Measurements from ENCODE around the gene BRSK1. TPM values are rescaled to one million over a fixed set of nuclear protein-coding genes. Genes with fewer than 3 reads are reported as not detected.

BRSK1 gene
- total and polyA plus RNA-seq, 10 of the 15 experiments (the other 5 are each of a cell fraction or from before 2014, with no cell fraction given) = 0.03 to 0.76 (median 0.25) TPM; not detected in 4

GRCh38 chr19:55314396-55314795 lies 30.6 kb downstream of the BRSK1 start (continued):
- TF ChIP-seq, protein P1, sequence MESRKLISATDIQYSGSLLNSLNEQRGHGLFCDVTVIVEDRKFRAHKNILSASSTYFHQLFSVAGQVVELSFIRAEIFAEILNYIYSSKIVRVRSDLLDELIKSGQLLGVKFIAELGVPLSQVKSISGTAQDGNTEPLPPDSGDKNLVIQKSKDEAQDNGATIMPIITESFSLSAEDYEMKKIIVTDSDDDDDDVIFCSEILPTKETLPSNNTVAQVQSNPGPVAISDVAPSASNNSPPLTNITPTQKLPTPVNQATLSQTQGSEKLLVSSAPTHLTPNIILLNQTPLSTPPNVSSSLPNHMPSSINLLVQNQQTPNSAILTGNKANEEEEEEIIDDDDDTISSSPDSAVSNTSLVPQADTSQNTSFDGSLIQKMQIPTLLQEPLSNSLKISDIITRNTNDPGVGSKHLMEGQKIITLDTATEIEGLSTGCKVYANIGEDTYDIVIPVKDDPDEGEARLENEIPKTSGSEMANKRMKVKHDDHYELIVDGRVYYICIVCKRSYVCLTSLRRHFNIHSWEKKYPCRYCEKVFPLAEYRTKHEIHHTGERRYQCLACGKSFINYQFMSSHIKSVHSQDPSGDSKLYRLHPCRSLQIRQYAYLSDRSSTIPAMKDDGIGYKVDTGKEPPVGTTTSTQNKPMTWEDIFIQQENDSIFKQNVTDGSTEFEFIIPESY (IDR thresholded peaks at IDR 0.05) = no peak
- TF ChIP-seq, protein P2, sequence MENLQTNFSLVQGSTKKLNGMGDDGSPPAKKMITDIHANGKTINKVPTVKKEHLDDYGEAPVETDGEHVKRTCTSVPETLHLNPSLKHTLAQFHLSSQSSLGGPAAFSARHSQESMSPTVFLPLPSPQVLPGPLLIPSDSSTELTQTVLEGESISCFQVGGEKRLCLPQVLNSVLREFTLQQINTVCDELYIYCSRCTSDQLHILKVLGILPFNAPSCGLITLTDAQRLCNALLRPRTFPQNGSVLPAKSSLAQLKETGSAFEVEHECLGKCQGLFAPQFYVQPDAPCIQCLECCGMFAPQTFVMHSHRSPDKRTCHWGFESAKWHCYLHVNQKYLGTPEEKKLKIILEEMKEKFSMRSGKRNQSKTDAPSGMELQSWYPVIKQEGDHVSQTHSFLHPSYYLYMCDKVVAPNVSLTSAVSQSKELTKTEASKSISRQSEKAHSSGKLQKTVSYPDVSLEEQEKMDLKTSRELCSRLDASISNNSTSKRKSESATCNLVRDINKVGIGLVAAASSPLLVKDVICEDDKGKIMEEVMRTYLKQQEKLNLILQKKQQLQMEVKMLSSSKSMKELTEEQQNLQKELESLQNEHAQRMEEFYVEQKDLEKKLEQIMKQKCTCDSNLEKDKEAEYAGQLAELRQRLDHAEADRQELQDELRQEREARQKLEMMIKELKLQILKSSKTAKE (IDR thresholded peaks at IDR 0.05; ENCODE audit: low read depth, poor library complexity, severe bottlenecking) = no peak
- TF ChIP-seq USF1 (IDR thresholded peaks at IDR 0.05; ENCODE audit: borderline replicate concordance, extremely low read length, insufficient read depth, low read depth, low read length) (no peak), MEF2B (IDR thresholded peaks at IDR 0.05; ENCODE audit: partially characterized antibody, poor library complexity, severe bottlenecking) (no peak), MYC (IDR thresholded peaks at IDR 0.05; ENCODE audit: insufficient read depth, insufficient read length, insufficient replicate concordance, low read length, severe bottlenecking) (no peak)

GRCh38 chr19:55315956-55316525 lies 32.2 kb downstream of the BRSK1 start:
- Histone ChIP-seq H4K20me1 (ENCODE audit: control insufficient read depth, insufficient read depth) (no peaks in the 10 kb centered on the region), H3K4me1 (ENCODE audit: control insufficient read depth, insufficient read depth, low read length) (no peaks in the 10 kb centered on the region), H3K27me3 (replicated peaks in 1 of 2; ENCODE audit: control insufficient read depth in 2 of 2, insufficient read depth in 2 of 2, low read length in 1 of 2) (no peaks in the 10 kb centered on the region), H3K27ac (ENCODE audit: control insufficient read depth, insufficient read depth) (no peak overlapping the region), H3K4me3 (no peak overlapping the region), H3K79me2 (ENCODE audit: control insufficient read depth, insufficient read depth, low read length) (no peaks in the 10 kb centered on the region), H3K9me3 (replicated peaks; ENCODE audit: control insufficient read depth, insufficient read depth, low read length) (no peaks in the 10 kb centered on the region), H3K36me3 (ENCODE audit: control insufficient read depth in 2 of 2, insufficient read depth in 2 of 2, low read length in 1 of 2) (no peaks in the 10 kb centered on the region), H3K4me2 (ENCODE audit: control insufficient read depth, insufficient read depth) (no peak overlapping the region), H3K9ac (ENCODE audit: control insufficient read depth, insufficient read depth, low read length) (no peak overlapping the region), H2AFZ (ENCODE audit: control insufficient read depth, low read depth, low read length) (no peak overlapping the region)
- intact Hi-C loops (cut with micrococcal nuclease; ENCODE audit: unreplicated experiment) = no loop called here
- ATAC-seq (no peak), FAIRE-seq (no peak), DNase-seq (ENCODE audit: low read depth, low spot score) (no peak)
- in situ Hi-C loops (cut with MboI) = no loop called here
- SMC1A ChIA-PET (ENCODE audit: uncharacterized antibody, unreplicated experiment) = no interaction called here
- BruUV-seq (replicated peaks) = no TSS peak
- POLR2A ChIA-PET = no interaction called here
- CTCF ChIA-PET = interaction anchor here (1.1 kb wide), 1 partner anchor 15 kb away, joined by 5 read pairs; no protein-coding TSS in a partner anchor
- RAD21 ChIA-PET (ENCODE audit: unreplicated experiment) = no interaction called here
- WGBS (ENCODE audit: insufficient coverage, insufficient replicate concordance, low lambda C conversion rate, missing lambda C conversion rate) = 52% methylated on average over 13 of the region's 13 CpGs
- TF ChIP-seq, protein P3, sequence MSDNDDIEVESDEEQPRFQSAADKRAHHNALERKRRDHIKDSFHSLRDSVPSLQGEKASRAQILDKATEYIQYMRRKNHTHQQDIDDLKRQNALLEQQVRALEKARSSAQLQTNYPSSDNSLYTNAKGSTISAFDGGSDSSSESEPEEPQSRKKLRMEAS (IDR thresholded peaks at IDR 0.05; ENCODE audit: low read depth, low read length) = no peak
- no peak for TF ChIP-seq EZH2 (IDR thresholded peaks at IDR 0.05; ENCODE audit: borderline replicate concordance, control insufficient read depth, low read depth, low read length)
- TF ChIP-seq NRF1 (conservative IDR thresholded peaks at IDR 0.05; ENCODE audit: low read depth, low read length) = no peak
- TF ChIP-seq PML (IDR thresholded peaks at IDR 0.05; ENCODE audit: low read length) = no peak
- TF ChIP-seq, protein P4, sequence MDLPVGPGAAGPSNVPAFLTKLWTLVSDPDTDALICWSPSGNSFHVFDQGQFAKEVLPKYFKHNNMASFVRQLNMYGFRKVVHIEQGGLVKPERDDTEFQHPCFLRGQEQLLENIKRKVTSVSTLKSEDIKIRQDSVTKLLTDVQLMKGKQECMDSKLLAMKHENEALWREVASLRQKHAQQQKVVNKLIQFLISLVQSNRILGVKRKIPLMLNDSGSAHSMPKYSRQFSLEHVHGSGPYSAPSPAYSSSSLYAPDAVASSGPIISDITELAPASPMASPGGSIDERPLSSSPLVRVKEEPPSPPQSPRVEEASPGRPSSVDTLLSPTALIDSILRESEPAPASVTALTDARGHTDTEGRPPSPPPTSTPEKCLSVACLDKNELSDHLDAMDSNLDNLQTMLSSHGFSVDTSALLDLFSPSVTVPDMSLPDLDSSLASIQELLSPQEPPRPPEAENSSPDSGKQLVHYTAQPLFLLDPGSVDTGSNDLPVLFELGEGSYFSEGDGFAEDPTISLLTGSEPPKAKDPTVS (IDR thresholded peaks at IDR 0.05; ENCODE audit: low read depth, low read length) = no peak
- no peak for TF ChIP-seq EP300 (IDR thresholded peaks at IDR 0.05; ENCODE audit: borderline replicate concordance in 1 of 2, control insufficient read depth in 1 of 2, low read depth in 2 of 2, low read length in 2 of 2)
- TF ChIP-seq RAD21 (IDR thresholded peaks at IDR 0.05; ENCODE audit: insufficient read depth, low read depth, low read length) = no peak
- TF ChIP-seq RCOR1 (conservative IDR thresholded peaks at IDR 0.05; ENCODE audit: low read depth, low read length) = no peak
